Endothelial cell (in vitro differentiated cells): ENCODE results near the gene CD163L1. TPM values are rescaled to one million over a fixed set of nuclear protein-coding genes. Genes with fewer than 3 reads are reported as not detected.

Experiments used
- DNase-seq: peaks from one replicate; pipeline ENCODE4 v3.0.0; 2021; ENCODE audit warnings: low spot score
- H3K27ac Mint-ChIP-seq: one replicate; pipeline ENCODE4 v1.8.0; 2021; ENCODE audit warnings: mixed read lengths, inconsistent platforms; ENCODE audit not compliant: unreplicated experiment
- H3K27me3 Mint-ChIP-seq: one replicate; pipeline ENCODE4 v1.8.0; 2021; ENCODE audit warnings: mild to moderate bottlenecking, moderate library complexity, mixed read lengths, inconsistent platforms; ENCODE audit not compliant: unreplicated experiment
- H3K36me3 Mint-ChIP-seq: one replicate; pipeline ENCODE4 v1.8.0; 2021; ENCODE audit warnings: mild to moderate bottlenecking, low read depth, mixed read lengths, inconsistent platforms; ENCODE audit not compliant: unreplicated experiment
- H3K4me1 Mint-ChIP-seq: one replicate; pipeline ENCODE4 v1.8.0; 2021; ENCODE audit warnings: mild to moderate bottlenecking, mixed read lengths, inconsistent platforms; ENCODE audit not compliant: unreplicated experiment
- H3K4me3 Mint-ChIP-seq: one replicate; pipeline ENCODE4 v1.8.0; 2021; ENCODE audit warnings: mild to moderate bottlenecking, mixed read lengths, inconsistent platforms; ENCODE audit not compliant: unreplicated experiment
- H3K9me3 Mint-ChIP-seq: one replicate; pipeline ENCODE4 v1.8.0; 2021; ENCODE audit warnings: mixed read lengths, inconsistent platforms; ENCODE audit not compliant: unreplicated experiment
- CTCF ChIP-seq: fragments of 200-600 bp; sonication (generic); IDR thresholded peaks from one replicate; pipeline ENCODE4 v1.5.0; 2021; ENCODE audit warnings: antibody characterized with exemption; ENCODE audit not compliant: unreplicated experiment
- total RNA-seq: library from RNA; stranded (reverse); fragmentation: NEBNext Ultra II Directional; extraction: Animal tissue kit (Norgen Biotek cat#: 25700); gene quantifications from one replicate; pipeline ENCODE4 v1.2.1, GENCODE V29; 2021; ENCODE audit not compliant: unreplicated experiment

The CD163L1 gene
- total RNA-seq, 1 donor from 2014 or later = 0.69 TPM

DNA sequence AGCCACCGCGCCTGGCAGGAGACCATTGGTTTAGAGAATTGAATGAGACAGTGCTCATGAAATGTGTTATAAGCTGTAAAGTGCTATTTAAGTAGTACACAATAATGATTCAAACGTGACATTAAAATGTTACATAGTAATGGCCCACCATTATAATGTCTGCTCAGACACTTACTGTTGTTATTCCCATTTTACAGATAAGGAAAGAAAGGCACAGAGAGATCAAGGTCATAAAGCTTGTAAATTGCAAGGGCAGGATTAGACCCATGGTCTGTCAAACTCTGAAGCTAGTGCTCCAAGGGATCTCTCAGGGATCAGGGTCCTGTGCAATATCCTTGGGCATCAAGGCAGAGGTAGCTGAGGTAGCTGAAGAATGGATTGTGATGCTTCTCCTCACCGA lies 133.9 kb downstream of the CD163L1 start:
- Mint-ChIP-seq H3K27ac (no peak overlapping the region), H3K36me3 (no peaks in the 10 kb centered on the region), H3K4me1 (no peaks in the 10 kb centered on the region), H3K4me3 (no peak overlapping the region), H3K27me3 (no peaks in the 10 kb centered on the region), H3K9me3 (no peaks in the 10 kb centered on the region)
- no peak for TF ChIP-seq CTCF
- DNase-seq = no peak

Other genes with a start within 250 kb of the CD163L1 start
- gene ACSM4, start 140.1 kb downstream of the CD163L1 start, total RNA-seq = not detected
- gene CD163, start 59.6 kb upstream of the CD163L1 start, total RNA-seq = 0.90 TPM
- not detected for gene APOBEC1, start 221.8 kb upstream of the CD163L1 start, total RNA-seq